Mesothelial cell of epicardium (in vitro differentiated cells): ENCODE data around the gene LPAR2. TPM values are rescaled to one million over a fixed set of nuclear protein-coding genes. Genes with fewer than 3 reads are reported as not detected.
"Not testable (repeated sequence)": the region's sequence is repeated elsewhere in the genome, so short reads cannot be mapped to it uniquely, and the experiment has no call there.

ENCODE experiments used
- DNase-seq, 2 experiments: peaks; one replicate each; pipeline ENCODE4 v3.0.0; 2021; ENCODE audit warnings: low spot score in 2 of 2; ENCODE audit not compliant: unreplicated experiment in 2 of 2
- H3K27ac Mint-ChIP-seq: 2 replicates; pipeline ENCODE4 v1.8.0; 2021; ENCODE audit warnings: mixed read lengths
- H3K27me3 Mint-ChIP-seq: 2 replicates; pipeline ENCODE4 v1.8.0; 2021; ENCODE audit warnings: low read depth, mixed read lengths
- H3K36me3 Mint-ChIP-seq: 2 replicates; pipeline ENCODE4 v1.8.0; 2021; ENCODE audit warnings: mixed read lengths
- H3K4me1 Mint-ChIP-seq: 2 replicates; pipeline ENCODE4 v1.8.0; 2021; ENCODE audit warnings: mixed read lengths
- H3K4me3 Mint-ChIP-seq: 2 replicates; pipeline ENCODE4 v1.8.0; 2021; ENCODE audit warnings: mild to moderate bottlenecking, moderate library complexity, mixed read lengths
- H3K9me3 Mint-ChIP-seq: 2 replicates; pipeline ENCODE4 v1.8.0; 2021; ENCODE audit warnings: mixed read lengths
- total RNA-seq: library from RNA; stranded (reverse); gene quantifications from 3 replicates; pipeline ENCODE4 v1.2.1, GENCODE V29; 2021
- TF ChIP-seq, protein P1 (sequence below): fragments of 200-600 bp; sonication (generic); IDR thresholded peaks from one replicate; pipeline ENCODE4 v1.5.0; 2021; ENCODE audit warnings: antibody characterized with exemption; ENCODE audit not compliant: unreplicated experiment

The LPAR2 gene
- total RNA-seq, 1 donor from 2014 or later = 87.1 TPM

DNA sequence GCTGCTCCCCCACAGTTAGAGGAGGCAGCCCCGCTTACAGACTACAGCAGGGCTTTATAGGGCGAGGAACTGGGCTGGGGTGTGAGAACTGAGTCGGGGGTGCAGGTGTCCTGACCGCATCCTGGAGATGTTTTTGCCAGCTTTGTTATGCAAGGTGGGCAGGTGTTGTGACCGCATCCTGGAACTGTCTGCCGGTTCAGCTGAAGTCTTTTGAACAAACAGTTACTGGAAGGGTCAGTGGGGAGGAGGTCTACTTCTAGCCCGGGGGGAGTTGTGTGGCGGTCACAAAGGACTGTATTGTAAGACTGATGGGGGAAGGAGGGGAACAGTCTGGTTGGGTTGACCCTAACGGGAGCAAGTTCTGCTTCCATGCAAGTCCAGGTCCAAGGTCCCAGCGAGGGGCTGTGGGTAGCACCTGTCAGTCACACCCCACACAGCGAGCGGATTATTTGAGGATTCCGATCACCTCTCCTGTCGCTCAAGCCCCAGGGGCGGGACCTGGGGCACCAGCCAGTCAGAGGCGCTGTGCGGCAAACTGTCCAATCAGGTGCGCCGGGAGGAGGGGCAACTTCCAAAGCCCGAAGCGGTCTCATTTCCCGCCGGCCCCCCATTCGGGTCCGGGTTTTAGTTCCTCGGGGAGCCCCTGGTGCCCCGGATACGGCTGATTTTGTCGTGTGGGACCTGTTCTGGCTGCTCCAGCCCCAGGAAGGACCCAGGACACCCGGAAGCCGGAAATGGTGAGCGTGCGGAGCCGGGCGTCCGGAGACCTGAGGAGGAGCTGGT is 40.4 kb upstream of the LPAR2 start, which contains the start of gene ZNF101:
ZNF101 (plus strand) TSS at position 610 of the 783 bp plus-strand sequence; CDS start at position 735, 125 bp downstream.
- TF ChIP-seq, protein P1, sequence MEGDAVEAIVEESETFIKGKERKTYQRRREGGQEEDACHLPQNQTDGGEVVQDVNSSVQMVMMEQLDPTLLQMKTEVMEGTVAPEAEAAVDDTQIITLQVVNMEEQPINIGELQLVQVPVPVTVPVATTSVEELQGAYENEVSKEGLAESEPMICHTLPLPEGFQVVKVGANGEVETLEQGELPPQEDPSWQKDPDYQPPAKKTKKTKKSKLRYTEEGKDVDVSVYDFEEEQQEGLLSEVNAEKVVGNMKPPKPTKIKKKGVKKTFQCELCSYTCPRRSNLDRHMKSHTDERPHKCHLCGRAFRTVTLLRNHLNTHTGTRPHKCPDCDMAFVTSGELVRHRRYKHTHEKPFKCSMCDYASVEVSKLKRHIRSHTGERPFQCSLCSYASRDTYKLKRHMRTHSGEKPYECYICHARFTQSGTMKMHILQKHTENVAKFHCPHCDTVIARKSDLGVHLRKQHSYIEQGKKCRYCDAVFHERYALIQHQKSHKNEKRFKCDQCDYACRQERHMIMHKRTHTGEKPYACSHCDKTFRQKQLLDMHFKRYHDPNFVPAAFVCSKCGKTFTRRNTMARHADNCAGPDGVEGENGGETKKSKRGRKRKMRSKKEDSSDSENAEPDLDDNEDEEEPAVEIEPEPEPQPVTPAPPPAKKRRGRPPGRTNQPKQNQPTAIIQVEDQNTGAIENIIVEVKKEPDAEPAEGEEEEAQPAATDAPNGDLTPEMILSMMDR = no peak
- H3K9me3 Mint-ChIP-seq = no peaks in the 10 kb centered on the region
- H3K27me3 Mint-ChIP-seq = no peaks in the 10 kb centered on the region
- peak within 1 kb of the TSS; percentile 86 for H3K27ac Mint-ChIP-seq
- peaks cover 12% of the 10 kb centered on the region for H3K4me1 Mint-ChIP-seq
- peak within 1 kb of the TSS; percentile 87 for H3K4me3 Mint-ChIP-seq
- peaks cover 2% of the 10 kb centered on the region for H3K36me3 Mint-ChIP-seq
- peak; percentile 83 to 89 for DNase-seq

DNA sequence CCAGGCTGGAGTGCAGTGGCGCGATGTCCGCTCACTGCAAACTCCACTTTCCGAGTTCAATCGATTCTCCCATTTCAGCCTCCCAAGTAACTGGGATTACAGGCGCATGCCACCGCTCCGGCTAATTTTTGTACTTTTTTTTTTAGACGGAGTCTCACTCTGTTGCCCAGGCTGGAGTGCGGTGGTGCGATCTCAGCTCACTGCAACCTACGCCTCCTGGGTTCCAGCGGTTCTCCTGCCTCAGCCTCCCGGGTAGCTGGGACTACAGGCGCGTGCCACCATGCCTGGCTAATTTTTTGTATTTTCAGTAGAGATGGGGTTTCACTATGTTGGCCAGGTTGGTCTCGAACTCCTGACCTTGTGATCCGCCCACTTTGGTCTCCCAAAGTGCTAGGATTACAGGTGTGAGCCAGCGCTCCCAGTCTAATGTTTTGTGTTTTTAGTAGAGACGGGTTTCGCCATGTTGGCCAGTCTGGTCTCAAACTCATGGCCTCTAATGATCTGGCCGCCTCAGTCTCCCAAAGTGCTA is 37.5 kb upstream of the LPAR2 start:
- not testable (repeated sequence) for DNase-seq, H3K36me3 Mint-ChIP-seq, H3K9me3 Mint-ChIP-seq, H3K27ac Mint-ChIP-seq, H3K4me3 Mint-ChIP-seq, H3K27me3 Mint-ChIP-seq
- H3K4me1 Mint-ChIP-seq = peaks cover 32% of the 10 kb centered on the region

DNA sequence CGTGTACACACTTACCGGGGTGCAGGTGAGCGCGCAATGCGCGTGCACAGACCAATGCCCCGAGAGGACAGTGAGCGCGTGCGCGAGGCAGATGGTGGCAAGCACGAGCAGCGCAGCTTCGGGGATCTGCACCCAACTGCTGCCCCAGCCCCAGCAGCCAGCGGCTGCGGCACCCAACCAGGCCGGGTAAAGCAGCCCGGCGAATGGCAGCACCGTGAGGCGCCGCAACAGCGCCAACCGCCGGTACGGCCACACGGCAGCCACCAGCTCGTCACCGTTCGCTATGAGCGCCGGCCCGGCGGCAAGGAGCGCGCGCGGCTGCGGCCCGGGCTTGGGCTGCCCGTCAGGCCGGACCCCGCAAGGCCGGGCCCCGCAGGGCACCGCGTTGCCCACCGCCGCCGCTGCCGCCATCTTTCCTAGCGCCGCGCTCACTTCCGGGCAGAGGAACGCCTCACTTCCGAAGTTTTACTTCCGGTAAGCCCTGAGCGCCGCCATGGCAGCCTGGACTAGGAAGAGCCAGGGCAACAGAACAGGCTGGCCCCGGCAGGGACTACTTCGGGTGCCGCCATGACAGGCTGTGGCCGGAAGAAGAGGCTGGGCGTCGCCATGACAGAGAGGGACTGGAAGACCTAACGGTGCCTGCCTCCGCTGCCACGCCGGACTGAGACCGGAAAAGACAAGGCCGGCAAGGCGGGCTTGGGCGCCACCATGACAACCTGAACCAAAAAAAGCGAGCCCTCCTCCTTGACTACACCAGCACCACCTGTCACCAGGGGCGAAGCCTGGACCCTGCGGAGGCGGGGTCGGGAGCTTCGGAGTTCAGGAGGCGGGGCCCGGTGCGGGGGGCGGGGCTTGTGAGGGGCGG is 35.5 kb upstream of the LPAR2 start, which contains the start of gene ATP13A1:
ATP13A1 (minus strand) TSS at position 421 of the 865 bp plus-strand sequence; CDS start at position 411, 10 bp downstream.
- no peaks in the 10 kb centered on the region for H3K9me3 Mint-ChIP-seq
- peak within 1 kb of the TSS; percentile 93 for H3K4me3 Mint-ChIP-seq
- H3K4me1 Mint-ChIP-seq = peaks cover 25% of the 10 kb centered on the region
- DNase-seq = peak; percentile 83 to 89
- H3K27ac Mint-ChIP-seq = peak within 1 kb of the TSS; percentile 98
- TF ChIP-seq, protein P1 = no peak
- peaks cover 1% of the 10 kb centered on the region for H3K36me3 Mint-ChIP-seq
- no peaks in the 10 kb centered on the region for H3K27me3 Mint-ChIP-seq

DNA sequence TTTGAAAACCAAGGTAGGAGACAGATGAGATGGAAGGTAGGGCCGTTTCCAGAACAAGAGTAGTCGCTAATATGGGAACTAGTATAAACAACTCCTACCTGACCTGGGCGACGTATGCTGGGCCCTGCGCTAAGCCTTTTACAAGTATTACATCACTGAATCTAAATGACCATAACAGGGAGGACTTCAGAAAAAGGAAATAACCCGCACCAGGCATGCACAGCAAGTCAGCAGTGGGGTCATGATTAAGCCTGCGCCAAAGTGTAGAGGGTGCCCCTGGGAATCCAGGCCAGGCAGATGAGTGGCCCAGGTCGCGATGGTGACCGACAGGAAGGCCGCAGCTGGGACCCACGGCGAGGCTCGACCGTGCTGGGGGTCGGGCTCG is 34.8 kb upstream of the LPAR2 start:
- Mint-ChIP-seq H3K4me3 (peak overlapping the region; percentile 93), H3K4me1 (peaks cover 20% of the 10 kb centered on the region), H3K9me3 (no peaks in the 10 kb centered on the region), H3K27me3 (no peaks in the 10 kb centered on the region), H3K27ac (peak overlapping the region; percentile 81), H3K36me3 (peaks cover 6% of the 10 kb centered on the region)
- TF ChIP-seq, protein P1 = no peak
- no peak for DNase-seq

DNA sequence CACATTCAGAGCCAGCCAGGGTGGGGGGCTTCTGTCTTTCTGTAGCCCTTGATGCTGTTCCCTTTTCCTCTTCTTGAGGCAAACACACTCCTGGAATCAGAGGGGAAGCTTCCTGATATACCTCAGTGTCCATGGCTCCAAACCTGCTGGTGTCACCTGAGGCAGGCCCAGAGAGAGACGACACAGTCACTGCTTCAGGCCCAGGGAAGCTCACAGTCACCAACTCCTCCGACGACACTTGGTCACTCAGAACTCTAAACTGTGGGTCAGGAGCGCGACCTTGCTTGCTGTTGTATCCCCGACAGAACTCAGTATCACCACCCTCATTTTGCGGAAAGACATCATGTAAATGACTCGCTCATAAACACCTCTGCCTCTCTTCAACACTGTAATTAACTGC is 34.3 kb upstream of the LPAR2 start:
- Mint-ChIP-seq H3K4me1 (peaks cover 20% of the 10 kb centered on the region), H3K4me3 (peak overlapping the region; percentile 93), H3K27me3 (no peaks in the 10 kb centered on the region), H3K9me3 (no peaks in the 10 kb centered on the region), H3K27ac (peak overlapping the region; percentile 81), H3K36me3 (peaks cover 6% of the 10 kb centered on the region)
- TF ChIP-seq, protein P1 = no peak
- DNase-seq = no peak
